HepG2 (cell line): Measurements from ENCODE around the gene PIEZO1. TPM values are rescaled to one million over a fixed set of nuclear protein-coding genes. Genes with fewer than 3 reads are reported as not detected.

ENCODE experiments used
- NAIF1 ChIP-seq: sonication (generic); formaldehyde crosslinking; IDR thresholded peaks from 2 replicates; pipeline ENCODE4 v1.5.0; 2020; ENCODE audit warnings: mild to moderate bottlenecking, missing genetic modification reagents, borderline replicate concordance
- NKX3-1 ChIP-seq: sonication (generic); formaldehyde crosslinking; IDR thresholded peaks from 2 replicates; pipeline ENCODE4 v1.5.0; 2020; ENCODE audit warnings: missing genetic modification reagents
- NR2F1 ChIP-seq, 2 experiments: fragments of 450-650 bp in 1 of 2; formaldehyde crosslinking in 1 of 2; IDR thresholded peaks; 2 replicates each; pipeline versions ENCODE4 v1.5.0 to v1.6.1; 2016 to 2020; ENCODE audit warnings: mild to moderate bottlenecking in 1 of 2, missing compliant biosample characterization in 1 of 2, missing genetic modification reagents in 1 of 2, moderate library complexity in 1 of 2
- NR2F6 ChIP-seq, 2 experiments: IDR thresholded peaks; 2 replicates each; pipeline ENCODE4 v1.6.1; 2016; ENCODE audit warnings: antibody characterized with exemption in 1 of 2, mild to moderate bottlenecking in 1 of 2
- PCBP1 ChIP-seq: fragments of 200-400 bp; formaldehyde crosslinking; IDR thresholded peaks from 2 replicates; pipeline ENCODE4 v1.6.1; 2017; ENCODE audit warnings: mild to moderate bottlenecking, low read depth, low read length, borderline replicate concordance
- YY1 ChIP-seq: IDR thresholded peaks from 2 replicates; pipeline ENCODE4 v1.6.1; 2011; ENCODE audit warnings: low read length, low read depth, moderate library complexity, mild to moderate bottlenecking; ENCODE audit not compliant: insufficient read depth, insufficient replicate concordance
- ZMYM4 ChIP-seq: sonication (generic); formaldehyde crosslinking; IDR thresholded peaks from 2 replicates; pipeline ENCODE4 v1.8.1; 2023; ENCODE audit warnings: mild to moderate bottlenecking, missing genetic modification reagents
- ZNF224 ChIP-seq: sonication (generic); formaldehyde crosslinking; IDR thresholded peaks from 2 replicates; pipeline ENCODE4 v1.5.0; 2020; ENCODE audit warnings: mild to moderate bottlenecking, missing genetic modification reagents
- ZNF263 ChIP-seq: sonication (generic); formaldehyde crosslinking; IDR thresholded peaks from 2 replicates; pipeline ENCODE4 v1.4.0; 2020; ENCODE audit warnings: missing genetic modification reagents
- ZNF383 ChIP-seq: sonication (generic); formaldehyde crosslinking; IDR thresholded peaks from 2 replicates; pipeline ENCODE4 v1.4.0; 2020; ENCODE audit warnings: missing genetic modification reagents, mild to moderate bottlenecking, borderline replicate concordance
- ZNF460 ChIP-seq: sonication (generic); formaldehyde crosslinking; IDR thresholded peaks from 2 replicates; pipeline ENCODE4 v1.5.1; 2020; ENCODE audit warnings: missing genetic modification reagents, mild to moderate bottlenecking, borderline replicate concordance
- ZSCAN21 ChIP-seq: sonication (generic); formaldehyde crosslinking; IDR thresholded peaks from 2 replicates; pipeline ENCODE4 v1.8.0; 2022; ENCODE audit warnings: mild to moderate bottlenecking, missing genetic modification reagents, moderate library complexity, borderline replicate concordance
- polyA plus RNA-seq, 8 experiments: library from polyadenylated mRNA; depleted of rRNA in 3 of 8; stranded (reverse) in 7 of 8; unstranded in 1 of 8; fragments of >200 nt; fragmentation: Illumina TruSeq in 4 of 8; extraction: Trizol in 4 of 8; gene quantifications; 2 replicates each; pipeline versions ENCODE4 v1.2.1 to v1.2.3, GENCODE V29; 2011 to 2016; ENCODE audit warnings: low read depth in 4 of 8, missing spikeins in 1 of 8, mixed read lengths in 1 of 8; ENCODE audit not compliant: insufficient read depth in 1 of 8
- total RNA-seq, 5 experiments: library from RNA; depleted of rRNA; stranded (reverse); fragments of >200 nt; fragmentation: Illumina TruSeq; extraction: Trizol; gene quantifications; 2 replicates each; pipeline ENCODE4 v1.2.3, GENCODE V29; 2016; ENCODE audit warnings: low read depth in 1 of 5
- TF ChIP-seq, protein P1 (sequence below): sonication (generic); formaldehyde crosslinking; conservative IDR thresholded peaks from 2 replicates; pipeline ENCODE4 v1.5.0; 2020; ENCODE audit warnings: missing genetic modification reagents
- TF ChIP-seq, protein P2 (sequence below): IDR thresholded peaks from 2 replicates; pipeline ENCODE4 v1.6.1; 2016; ENCODE audit warnings: missing genetic modification reagents, missing compliant biosample characterization
- TF ChIP-seq, protein P3 (sequence below): sonication (generic); formaldehyde crosslinking; IDR thresholded peaks from 2 replicates; pipeline ENCODE4 v1.4.0; 2020; ENCODE audit warnings: low read depth, mild to moderate bottlenecking, missing genetic modification reagents
- TF ChIP-seq, protein P4 (sequence below): sonication (generic); IDR thresholded peaks from 2 replicates; pipeline ENCODE4 v1.6.1; 2016; ENCODE audit warnings: low read depth, borderline replicate concordance
- TF ChIP-seq, protein P5 (sequence below): sonication (generic); formaldehyde crosslinking; IDR thresholded peaks from 2 replicates; pipeline ENCODE4 v1.4.0; 2020; ENCODE audit warnings: missing genetic modification reagents, borderline replicate concordance
- TF ChIP-seq, protein P6 (sequence below): sonication (generic); formaldehyde crosslinking; IDR thresholded peaks from 2 replicates; pipeline ENCODE4 v1.5.0; 2020; ENCODE audit warnings: missing genetic modification reagents

PIEZO1 gene
- total and polyA plus RNA-seq, 2 of the 13 experiments (the other 11 are each of a cell fraction or from before 2014, with no cell fraction given), result 67.9 to 85.0 TPM

DNA sequence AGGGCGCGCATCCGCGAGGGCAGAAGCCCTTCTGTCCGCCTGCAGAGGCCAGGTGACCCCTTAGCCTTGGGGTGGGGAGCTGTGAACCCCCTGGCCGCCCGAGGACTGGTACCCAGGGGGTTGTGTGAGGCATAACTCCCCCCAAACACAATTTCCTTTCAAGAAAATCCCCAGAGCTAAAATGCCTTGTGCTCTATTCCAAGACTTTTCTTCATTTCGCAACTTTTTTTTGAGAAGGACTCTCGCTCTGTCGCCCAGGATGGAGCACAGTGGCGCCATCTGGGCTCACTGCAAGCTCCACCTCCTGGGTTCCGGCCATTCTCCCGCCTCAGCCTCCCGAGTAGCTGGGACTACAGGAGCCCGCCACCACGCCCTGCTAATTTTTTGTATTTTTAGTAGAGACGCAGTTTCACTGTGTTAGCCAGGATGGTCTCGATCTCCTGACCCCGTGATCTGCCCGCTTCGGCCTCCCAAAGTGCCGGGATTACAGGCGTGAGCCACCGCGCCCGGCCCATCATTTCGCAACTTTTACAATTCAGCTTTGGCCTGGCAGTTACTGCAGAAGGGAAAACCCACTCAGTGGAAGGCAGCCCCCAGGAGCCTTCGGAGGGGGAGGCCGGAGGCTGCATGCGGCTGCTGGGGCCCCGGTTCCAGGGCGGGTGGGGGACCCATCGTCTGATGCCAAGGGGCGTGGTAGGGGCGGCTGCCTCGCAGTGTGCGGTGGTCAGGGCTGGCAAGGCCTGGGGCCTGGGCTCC, 27.7 kb upstream of the PIEZO1 start (continued):
- TF ChIP-seq YY1, result peak; percentile 31
- peak; percentile 5; the same call in 1 of the 2 replicates for TF ChIP-seq ZMYM4 (CRISPR knock-in tag)
- peak; percentile 74; the same call in 1 of the 2 replicates for TF ChIP-seq ZNF224
- TF ChIP-seq, protein P1, sequence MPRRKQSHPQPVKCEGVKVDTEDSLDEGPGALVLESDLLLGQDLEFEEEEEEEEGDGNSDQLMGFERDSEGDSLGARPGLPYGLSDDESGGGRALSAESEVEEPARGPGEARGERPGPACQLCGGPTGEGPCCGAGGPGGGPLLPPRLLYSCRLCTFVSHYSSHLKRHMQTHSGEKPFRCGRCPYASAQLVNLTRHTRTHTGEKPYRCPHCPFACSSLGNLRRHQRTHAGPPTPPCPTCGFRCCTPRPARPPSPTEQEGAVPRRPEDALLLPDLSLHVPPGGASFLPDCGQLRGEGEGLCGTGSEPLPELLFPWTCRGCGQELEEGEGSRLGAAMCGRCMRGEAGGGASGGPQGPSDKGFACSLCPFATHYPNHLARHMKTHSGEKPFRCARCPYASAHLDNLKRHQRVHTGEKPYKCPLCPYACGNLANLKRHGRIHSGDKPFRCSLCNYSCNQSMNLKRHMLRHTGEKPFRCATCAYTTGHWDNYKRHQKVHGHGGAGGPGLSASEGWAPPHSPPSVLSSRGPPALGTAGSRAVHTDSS (CRISPR knock-in tag), result peak; percentile 4; the same call in 1 of the 2 replicates
- 0 out of 2 replicates have a peak, but pooled peaks have one; percentile 34 for TF ChIP-seq NR2F6 (IDR thresholded peaks at IDR 0.05)
- no peak; the same call in 1 of the 2 replicates for TF ChIP-seq NR2F6 (CRISPR knock-in tag; IDR thresholded peaks at IDR 0.05)
- 0 out of 2 replicates have a peak, but pooled peaks have one; percentile 6 for TF ChIP-seq ZSCAN21 (CRISPR knock-in tag)
- no peak; the same call in 1 of the 2 replicates for TF ChIP-seq ZNF383 (CRISPR knock-in tag)
- peak; percentile 69; the same call in 1 of the 2 replicates for TF ChIP-seq NKX3-1 (CRISPR knock-in tag)
- TF ChIP-seq, protein P2, sequence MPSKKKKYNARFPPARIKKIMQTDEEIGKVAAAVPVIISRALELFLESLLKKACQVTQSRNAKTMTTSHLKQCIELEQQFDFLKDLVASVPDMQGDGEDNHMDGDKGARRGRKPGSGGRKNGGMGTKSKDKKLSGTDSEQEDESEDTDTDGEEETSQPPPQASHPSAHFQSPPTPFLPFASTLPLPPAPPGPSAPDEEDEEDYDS, result no peak
- TF ChIP-seq ZNF460, result peak; percentile 97
- TF ChIP-seq ZNF263 (CRISPR knock-in tag), result 0 out of 2 replicates have a peak, but pooled peaks have one; percentile 22
- TF ChIP-seq, protein P3, sequence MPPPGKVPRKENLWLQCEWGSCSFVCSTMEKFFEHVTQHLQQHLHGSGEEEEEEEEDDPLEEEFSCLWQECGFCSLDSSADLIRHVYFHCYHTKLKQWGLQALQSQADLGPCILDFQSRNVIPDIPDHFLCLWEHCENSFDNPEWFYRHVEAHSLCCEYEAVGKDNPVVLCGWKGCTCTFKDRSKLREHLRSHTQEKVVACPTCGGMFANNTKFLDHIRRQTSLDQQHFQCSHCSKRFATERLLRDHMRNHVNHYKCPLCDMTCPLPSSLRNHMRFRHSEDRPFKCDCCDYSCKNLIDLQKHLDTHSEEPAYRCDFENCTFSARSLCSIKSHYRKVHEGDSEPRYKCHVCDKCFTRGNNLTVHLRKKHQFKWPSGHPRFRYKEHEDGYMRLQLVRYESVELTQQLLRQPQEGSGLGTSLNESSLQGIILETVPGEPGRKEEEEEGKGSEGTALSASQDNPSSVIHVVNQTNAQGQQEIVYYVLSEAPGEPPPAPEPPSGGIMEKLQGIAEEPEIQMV (CRISPR knock-in tag), result 0 out of 2 replicates have a peak, but pooled peaks have one; percentile 59
- TF ChIP-seq, protein P4, sequence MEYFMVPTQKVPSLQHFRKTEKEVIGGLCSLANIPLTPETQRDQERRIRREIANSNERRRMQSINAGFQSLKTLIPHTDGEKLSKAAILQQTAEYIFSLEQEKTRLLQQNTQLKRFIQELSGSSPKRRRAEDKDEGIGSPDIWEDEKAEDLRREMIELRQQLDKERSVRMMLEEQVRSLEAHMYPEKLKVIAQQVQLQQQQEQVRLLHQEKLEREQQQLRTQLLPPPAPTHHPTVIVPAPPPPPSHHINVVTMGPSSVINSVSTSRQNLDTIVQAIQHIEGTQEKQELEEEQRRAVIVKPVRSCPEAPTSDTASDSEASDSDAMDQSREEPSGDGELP, result peak; percentile 57; the same call in 1 of the 2 replicates
- TF ChIP-seq NAIF1 (CRISPR knock-in tag), result 0 out of 2 replicates have a peak, but pooled peaks have one; percentile 24
- TF ChIP-seq PCBP1, result 0 out of 2 replicates have a peak, but pooled peaks have one; percentile 55
- TF ChIP-seq NR2F1 (CRISPR knock-in tag; IDR thresholded peaks at IDR 0.05), result peak in 1 of 2 experiments; percentile 35; a peak in 1 of 4 replicates
- TF ChIP-seq, protein P5, sequence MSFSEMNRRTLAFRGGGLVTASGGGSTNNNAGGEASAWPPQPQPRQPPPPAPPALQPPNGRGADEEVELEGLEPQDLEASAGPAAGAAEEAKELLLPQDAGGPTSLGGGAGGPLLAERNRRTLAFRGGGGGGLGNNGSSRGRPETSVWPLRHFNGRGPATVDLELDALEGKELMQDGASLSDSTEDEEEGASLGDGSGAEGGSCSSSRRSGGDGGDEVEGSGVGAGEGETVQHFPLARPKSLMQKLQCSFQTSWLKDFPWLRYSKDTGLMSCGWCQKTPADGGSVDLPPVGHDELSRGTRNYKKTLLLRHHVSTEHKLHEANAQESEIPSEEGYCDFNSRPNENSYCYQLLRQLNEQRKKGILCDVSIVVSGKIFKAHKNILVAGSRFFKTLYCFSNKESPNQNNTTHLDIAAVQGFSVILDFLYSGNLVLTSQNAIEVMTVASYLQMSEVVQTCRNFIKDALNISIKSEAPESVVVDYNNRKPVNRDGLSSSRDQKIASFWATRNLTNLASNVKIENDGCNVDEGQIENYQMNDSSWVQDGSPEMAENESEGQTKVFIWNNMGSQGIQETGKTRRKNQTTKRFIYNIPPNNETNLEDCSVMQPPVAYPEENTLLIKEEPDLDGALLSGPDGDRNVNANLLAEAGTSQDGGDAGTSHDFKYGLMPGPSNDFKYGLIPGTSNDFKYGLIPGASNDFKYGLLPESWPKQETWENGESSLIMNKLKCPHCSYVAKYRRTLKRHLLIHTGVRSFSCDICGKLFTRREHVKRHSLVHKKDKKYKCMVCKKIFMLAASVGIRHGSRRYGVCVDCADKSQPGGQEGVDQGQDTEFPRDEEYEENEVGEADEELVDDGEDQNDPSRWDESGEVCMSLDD (CRISPR knock-in tag), result peak; percentile 25; the same call in 1 of the 2 replicates
- TF ChIP-seq, protein P6, sequence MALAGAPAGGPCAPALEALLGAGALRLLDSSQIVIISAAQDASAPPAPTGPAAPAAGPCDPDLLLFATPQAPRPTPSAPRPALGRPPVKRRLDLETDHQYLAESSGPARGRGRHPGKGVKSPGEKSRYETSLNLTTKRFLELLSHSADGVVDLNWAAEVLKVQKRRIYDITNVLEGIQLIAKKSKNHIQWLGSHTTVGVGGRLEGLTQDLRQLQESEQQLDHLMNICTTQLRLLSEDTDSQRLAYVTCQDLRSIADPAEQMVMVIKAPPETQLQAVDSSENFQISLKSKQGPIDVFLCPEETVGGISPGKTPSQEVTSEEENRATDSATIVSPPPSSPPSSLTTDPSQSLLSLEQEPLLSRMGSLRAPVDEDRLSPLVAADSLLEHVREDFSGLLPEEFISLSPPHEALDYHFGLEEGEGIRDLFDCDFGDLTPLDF (CRISPR knock-in tag), result peak; percentile 16; the same call in 1 of the 2 replicates
